Glutamatergic neuron (in vitro differentiated cells): ENCODE measurements around the gene TMEM54. TPM values are rescaled to one million over a fixed set of nuclear protein-coding genes. Genes with fewer than 3 reads are reported as not detected.

Experiments used
- DNase-seq: peaks from one replicate; pipeline ENCODE4 v3.0.0; 2022
- H3K27ac Mint-ChIP-seq: one replicate; pipeline ENCODE4 v1.8.0; 2020; ENCODE audit warnings: mild to moderate bottlenecking, mixed read lengths, inconsistent platforms; ENCODE audit not compliant: unreplicated experiment
- H3K27me3 Mint-ChIP-seq: one replicate; pipeline ENCODE4 v1.8.0; 2020; ENCODE audit warnings: mild to moderate bottlenecking, moderate library complexity, mixed read lengths, inconsistent platforms; ENCODE audit not compliant: unreplicated experiment
- H3K36me3 Mint-ChIP-seq: one replicate; pipeline ENCODE4 v1.8.0; 2020; ENCODE audit warnings: mild to moderate bottlenecking, mixed read lengths, inconsistent platforms; ENCODE audit not compliant: unreplicated experiment
- H3K4me1 Mint-ChIP-seq: one replicate; pipeline ENCODE4 v1.8.0; 2020; ENCODE audit warnings: mild to moderate bottlenecking, low read depth, mixed read lengths, inconsistent platforms; ENCODE audit not compliant: unreplicated experiment
- H3K4me3 Mint-ChIP-seq: one replicate; pipeline ENCODE4 v1.8.0; 2020; ENCODE audit warnings: mild to moderate bottlenecking, mixed read lengths, inconsistent platforms; ENCODE audit not compliant: unreplicated experiment
- H3K9me3 Mint-ChIP-seq: one replicate; pipeline ENCODE4 v1.8.0; 2020; ENCODE audit warnings: mild to moderate bottlenecking, moderate library complexity, mixed read lengths, inconsistent platforms; ENCODE audit not compliant: unreplicated experiment
- CTCF ChIP-seq: fragments of 200-600 bp; sonication (generic); IDR thresholded peaks from one replicate; pipeline ENCODE4 v1.5.0; 2021; ENCODE audit not compliant: partially characterized antibody, unreplicated experiment
- total RNA-seq: library from RNA; stranded (reverse); fragmentation: NEBNext Ultra II Directional; extraction: Animal tissue kit (Norgen Biotek cat#: 25700); gene quantifications from one replicate; pipeline ENCODE4 v1.2.1, GENCODE V29; 2021; ENCODE audit not compliant: unreplicated experiment

The TMEM54 gene
- total RNA-seq, 1 donor from 2014 or later: 9.9 TPM

- no peaks in the 10 kb centered on the region for H3K36me3 Mint-ChIP-seq
Observed at GRCh38 chr1:32855861-32856617, 45.1 kb downstream of the TMEM54 start.

GRCh38 chr1:32848354-32849063, 52.7 kb downstream of the TMEM54 start:
- no peak overlapping the region for H3K4me3 Mint-ChIP-seq

More at GRCh38 chr1:32855861-32856617, 45.1 kb downstream of the TMEM54 start:
- Mint-ChIP-seq H3K4me3 (no peak overlapping the region), H3K27me3 (no peaks in the 10 kb centered on the region), H3K9me3 (no peaks in the 10 kb centered on the region), H3K27ac (no peak overlapping the region), H3K4me1 (peaks cover 6% of the 10 kb centered on the region)
- no peak for TF ChIP-seq CTCF
- no peak for DNase-seq

More at GRCh38 chr1:32848354-32849063, 52.7 kb downstream of the TMEM54 start:
- H3K27me3 Mint-ChIP-seq: no peaks in the 10 kb centered on the region
- no peak for DNase-seq
- peak overlapping the region; percentile 83 for H3K27ac Mint-ChIP-seq
- H3K9me3 Mint-ChIP-seq: no peaks in the 10 kb centered on the region
- no peaks in the 10 kb centered on the region for H3K4me1 Mint-ChIP-seq
- TF ChIP-seq CTCF: no peak
- H3K36me3 Mint-ChIP-seq: no peaks in the 10 kb centered on the region

Other genes with a start within 250 kb of the TMEM54 start
- gene SYNC, start 198.6 kb downstream of the TMEM54 start, total RNA-seq: 1.1 TPM
- 197 TPM for gene YARS1, start 84.0 kb downstream of the TMEM54 start, total RNA-seq
- gene S100PBP, start 83.7 kb downstream of the TMEM54 start, total RNA-seq: 40.1 TPM
- 743 TPM for gene FNDC5, start 30.5 kb downstream of the TMEM54 start, total RNA-seq
- gene HPCA, start 14.9 kb downstream of the TMEM54 start, total RNA-seq: 156 TPM
- 18.7 TPM for gene RNF19B, start 63.4 kb upstream of the TMEM54 start, total RNA-seq
- 52.7 TPM for gene AK2, start 135.5 kb upstream of the TMEM54 start, total RNA-seq
- gene AZIN2, start 179.8 kb upstream of the TMEM54 start, total RNA-seq: 7.0 TPM